WERI-Rb-1 (cell line): ENCODE results near the gene TRAF7.
A peak's percentile ranks its signal among the peaks of the same experiment; 100 is the strongest.

ENCODE experiments used
- DNase-seq: peaks from one replicate; pipeline ENCODE4 v3.0.0-alpha.2; 2020
- H3K27ac ChIP-seq: fragments of 250-450 bp; sonication (Bioruptor Pico); 2 replicates; pipeline ENCODE4 v1.5.1; 2020; ENCODE audit warnings: mild to moderate bottlenecking, moderate library complexity
- H3K27me3 ChIP-seq: fragments of 250-450 bp; sonication (Bioruptor Pico); 2 replicates; pipeline ENCODE4 v1.5.1; 2021; ENCODE audit warnings: mild to moderate bottlenecking, low read depth, moderate library complexity; ENCODE audit not compliant: insufficient read depth, severe bottlenecking
- H3K36me3 ChIP-seq: fragments of 250-450 bp; sonication (Bioruptor Pico); 2 replicates; pipeline ENCODE4 v1.5.1; 2020; ENCODE audit warnings: mild to moderate bottlenecking, moderate library complexity
- H3K4me3 ChIP-seq: 2 replicates; pipeline ENCODE4 v1.5.1; 2011; ENCODE audit warnings: low read depth, mild to moderate bottlenecking, control low read depth, low read length
- H3K9me3 ChIP-seq: fragments of 250-450 bp; sonication (Bioruptor Pico); 2 replicates; pipeline ENCODE4 v1.5.1; 2021; ENCODE audit warnings: mild to moderate bottlenecking, moderate library complexity; ENCODE audit not compliant: severe bottlenecking
- TF ChIP-seq, protein P1 (sequence below): IDR thresholded peaks from 2 replicates; pipeline ENCODE4 v1.5.1; 2011; ENCODE audit warnings: low read depth, mild to moderate bottlenecking, control low read depth, inconsistent platforms, low read length

TRAF7 gene

DNA sequence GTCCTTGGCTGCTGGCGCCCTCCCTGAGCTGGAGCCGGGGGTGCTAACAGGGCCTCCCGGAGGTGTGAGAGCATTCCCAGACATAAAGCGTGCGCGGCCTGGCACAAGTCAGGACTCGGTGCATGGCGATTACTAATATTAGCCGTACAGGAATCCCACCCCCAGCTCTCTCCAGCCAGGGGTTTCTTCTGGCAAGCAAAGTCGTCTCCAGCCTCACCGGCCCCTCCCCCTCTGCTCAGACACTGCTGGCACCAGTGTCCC, 35.8 kb downstream of the TRAF7 start:
- H3K9me3 ChIP-seq = no peaks in the 10 kb centered on the region
- DNase-seq = no peak
- peaks cover 29% of the 10 kb centered on the region for H3K36me3 ChIP-seq
- no peaks in the 10 kb centered on the region for H3K27me3 ChIP-seq
- TF ChIP-seq, protein P1, sequence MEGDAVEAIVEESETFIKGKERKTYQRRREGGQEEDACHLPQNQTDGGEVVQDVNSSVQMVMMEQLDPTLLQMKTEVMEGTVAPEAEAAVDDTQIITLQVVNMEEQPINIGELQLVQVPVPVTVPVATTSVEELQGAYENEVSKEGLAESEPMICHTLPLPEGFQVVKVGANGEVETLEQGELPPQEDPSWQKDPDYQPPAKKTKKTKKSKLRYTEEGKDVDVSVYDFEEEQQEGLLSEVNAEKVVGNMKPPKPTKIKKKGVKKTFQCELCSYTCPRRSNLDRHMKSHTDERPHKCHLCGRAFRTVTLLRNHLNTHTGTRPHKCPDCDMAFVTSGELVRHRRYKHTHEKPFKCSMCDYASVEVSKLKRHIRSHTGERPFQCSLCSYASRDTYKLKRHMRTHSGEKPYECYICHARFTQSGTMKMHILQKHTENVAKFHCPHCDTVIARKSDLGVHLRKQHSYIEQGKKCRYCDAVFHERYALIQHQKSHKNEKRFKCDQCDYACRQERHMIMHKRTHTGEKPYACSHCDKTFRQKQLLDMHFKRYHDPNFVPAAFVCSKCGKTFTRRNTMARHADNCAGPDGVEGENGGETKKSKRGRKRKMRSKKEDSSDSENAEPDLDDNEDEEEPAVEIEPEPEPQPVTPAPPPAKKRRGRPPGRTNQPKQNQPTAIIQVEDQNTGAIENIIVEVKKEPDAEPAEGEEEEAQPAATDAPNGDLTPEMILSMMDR = no peak
- no peak overlapping the region for H3K4me3 ChIP-seq
- H3K27ac ChIP-seq = no peak overlapping the region

DNA sequence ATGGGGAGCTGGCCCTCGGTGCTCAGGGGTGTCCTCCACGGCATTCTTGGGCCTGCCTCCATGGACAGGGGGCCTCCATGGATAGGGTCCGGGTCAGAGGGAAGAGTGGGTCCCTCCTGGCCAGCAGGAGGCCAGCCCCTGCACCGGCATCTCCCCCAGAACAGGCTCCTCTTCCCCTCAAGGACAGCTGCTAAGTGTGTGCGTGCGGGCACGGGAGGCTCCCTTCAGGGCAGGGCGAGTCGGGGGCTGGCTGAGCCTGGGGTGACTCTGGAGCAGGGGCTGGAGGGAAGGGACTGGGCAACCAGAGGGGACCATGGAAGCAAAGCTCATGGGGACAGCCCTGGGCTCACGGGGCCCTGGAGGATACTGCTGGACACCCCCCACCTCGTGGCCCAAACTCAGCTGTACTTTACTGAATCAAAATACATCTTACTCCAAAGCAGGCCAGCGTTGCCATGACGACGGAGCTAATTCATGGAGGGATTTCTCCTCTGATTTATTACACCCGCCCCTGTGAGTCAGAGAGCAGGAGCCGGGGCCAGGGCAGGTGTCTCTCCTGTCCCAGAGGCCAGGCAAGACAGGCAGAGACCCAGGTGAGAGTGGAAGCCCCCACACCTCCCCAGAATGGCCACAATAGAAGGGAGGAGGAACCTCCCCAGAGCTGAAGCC, 38.7 kb downstream of the TRAF7 start:
- H3K27ac ChIP-seq = no peak overlapping the region
- H3K36me3 ChIP-seq = peaks cover 9% of the 10 kb centered on the region; the same call in 1 of the 2 replicates
- DNase-seq = peak; percentile 57
- H3K27me3 ChIP-seq = no peaks in the 10 kb centered on the region
- H3K9me3 ChIP-seq = no peaks in the 10 kb centered on the region
- TF ChIP-seq, protein P1 = no peak
- H3K4me3 ChIP-seq = no peak overlapping the region

DNA sequence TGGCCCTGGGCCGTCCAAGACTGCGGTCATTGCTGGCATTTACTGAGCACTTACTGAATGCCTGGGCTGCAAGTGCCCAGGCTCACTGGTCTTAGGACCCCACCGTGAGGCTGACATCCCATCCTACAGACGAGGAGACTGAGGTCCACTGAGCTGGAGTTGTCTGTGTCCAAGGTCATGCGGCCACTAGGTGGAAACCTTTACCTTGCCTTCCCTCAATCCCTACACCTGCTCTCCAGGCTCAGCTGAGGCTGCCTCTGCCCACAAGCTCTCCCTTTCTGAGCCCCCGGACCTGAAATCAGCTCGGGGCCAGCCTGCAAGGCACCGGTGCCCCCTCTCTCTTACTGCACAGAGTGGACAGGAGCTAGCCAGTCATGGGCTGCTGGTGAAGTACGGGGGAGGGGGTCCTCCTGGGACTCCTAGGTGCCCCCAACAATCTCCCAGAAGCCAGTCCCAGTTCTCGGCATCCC, 39.3 kb downstream of the TRAF7 start:
- TF ChIP-seq, protein P1 = peak; percentile 87
- DNase-seq = peak; percentile 81
- H3K27me3 ChIP-seq = no peaks in the 10 kb centered on the region
- H3K9me3 ChIP-seq = no peaks in the 10 kb centered on the region
- peaks cover 7% of the 10 kb centered on the region; the same call in 1 of the 2 replicates for H3K36me3 ChIP-seq
- no peak overlapping the region; the same call in 1 of the 2 replicates for H3K27ac ChIP-seq
- H3K4me3 ChIP-seq = peak overlapping the region; percentile 51

DNA sequence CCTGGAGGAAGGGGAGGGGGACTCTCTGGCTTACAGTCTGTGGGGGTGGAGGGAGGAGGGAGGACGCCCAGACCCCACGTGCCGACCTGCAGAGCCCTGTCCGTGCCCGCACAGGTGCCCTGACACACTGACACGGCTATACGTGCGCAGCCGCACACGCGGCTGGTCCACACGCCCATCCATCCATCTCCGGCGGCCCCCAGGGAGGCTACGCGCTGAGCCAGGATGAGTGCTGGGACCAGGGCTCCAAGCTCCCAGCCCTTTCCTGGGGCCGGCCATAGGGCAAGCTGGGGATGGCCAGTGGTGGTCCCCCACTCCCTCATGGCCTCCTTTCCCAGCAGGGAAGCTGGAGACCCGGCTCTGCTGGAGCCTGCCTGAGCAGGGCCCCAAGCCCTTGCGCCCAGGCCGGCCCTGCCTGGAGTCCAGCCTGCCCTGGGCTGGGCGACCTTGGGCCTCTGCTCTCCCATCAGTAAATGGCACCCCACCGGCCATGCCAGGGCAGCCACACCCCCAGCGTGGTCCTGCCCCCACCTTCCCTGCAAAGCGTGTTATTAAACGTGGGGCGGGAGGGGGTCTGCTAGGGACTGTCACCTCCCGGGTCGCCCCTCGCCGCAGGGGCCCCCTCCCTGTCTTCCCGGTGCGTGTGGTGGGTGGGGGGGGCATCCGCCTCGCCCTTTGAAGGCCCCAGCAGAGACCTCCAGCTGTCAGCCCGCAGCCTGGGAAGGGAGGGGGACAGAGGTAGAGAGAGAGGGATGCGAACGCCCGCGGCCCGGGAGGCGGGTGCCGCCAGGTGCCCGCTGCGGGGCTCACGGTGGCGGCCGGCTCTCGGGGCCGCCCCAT, 40.0 kb downstream of the TRAF7 start:
- DNase-seq = no peak
- H3K36me3 ChIP-seq = peaks cover 7% of the 10 kb centered on the region; the same call in 1 of the 2 replicates
- TF ChIP-seq, protein P1 = no peak
- H3K27me3 ChIP-seq = no peaks in the 10 kb centered on the region
- peak overlapping the region; percentile 24; the same call in 1 of the 2 replicates for H3K27ac ChIP-seq
- H3K9me3 ChIP-seq = no peaks in the 10 kb centered on the region
- peak overlapping the region; percentile 51 for H3K4me3 ChIP-seq

DNA sequence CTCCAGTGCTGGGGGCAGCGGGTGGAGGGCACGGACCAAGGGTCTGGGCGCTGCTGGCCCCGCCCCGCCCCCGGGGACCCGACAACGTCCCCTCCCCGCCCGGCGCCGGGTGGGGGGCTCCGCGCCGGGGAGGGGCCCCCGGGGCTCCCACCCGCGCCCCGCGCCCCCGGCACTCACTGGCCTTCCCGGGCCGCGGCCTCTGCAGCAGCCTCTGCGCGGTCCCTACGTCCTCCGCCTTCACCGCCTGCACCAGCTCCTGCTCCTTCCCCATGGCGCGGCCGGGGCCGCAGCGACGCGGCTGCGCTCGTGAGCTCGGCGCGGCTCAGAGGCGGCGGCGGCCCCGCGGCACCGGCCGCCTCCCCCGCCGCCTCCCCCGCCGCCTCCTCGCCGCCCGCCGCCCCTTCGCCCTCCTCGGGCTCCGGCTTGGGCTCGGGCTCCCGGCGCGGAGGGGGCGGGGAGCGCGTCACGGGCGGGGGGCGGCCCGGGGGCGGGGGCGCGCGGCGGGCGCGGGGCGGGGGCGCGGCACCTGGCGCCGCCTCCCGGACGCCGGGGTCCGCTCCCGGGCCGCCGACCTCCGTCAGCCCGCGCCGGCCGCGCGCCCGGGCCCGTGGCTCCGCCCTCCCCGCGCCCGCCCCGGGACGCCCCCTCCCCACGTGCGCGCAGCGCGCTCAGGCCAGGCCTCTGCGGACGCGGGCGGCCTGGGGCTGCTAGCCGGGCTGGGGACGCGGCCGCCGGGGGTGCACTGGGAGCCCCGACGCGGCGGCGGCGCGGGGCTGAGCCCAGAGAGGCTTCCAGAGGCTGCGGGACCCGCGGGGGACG, 40.8 kb downstream of the TRAF7 start, which contains the start of gene CASKIN1:
TSS of gene CASKIN1 (minus strand) at position 444 of the 819 bp plus-strand sequence. CDS start at position 271, 173 bp downstream.
- no peak for DNase-seq
- peaks cover 7% of the 10 kb centered on the region; the same call in 1 of the 2 replicates for H3K36me3 ChIP-seq
- peak within 1 kb of the TSS; percentile 47; the same call in 1 of the 2 replicates for H3K27ac ChIP-seq
- no peaks in the 10 kb centered on the region for H3K27me3 ChIP-seq
- H3K4me3 ChIP-seq = peak within 1 kb of the TSS; percentile 51
- TF ChIP-seq, protein P1 = no peak
- H3K9me3 ChIP-seq = no peaks in the 10 kb centered on the region
